K562 (cell line): Measurements from ENCODE around the gene MTMR12. TPM values are rescaled to one million over a fixed set of nuclear protein-coding genes. Genes with fewer than 3 reads are reported as not detected.

Experiments used
- ATAC-seq: fragments of 200-7000 bp; cut with Tn5 transposase; 3 replicates; pipeline ENCODE4 v1.9.1; 2020; ENCODE audit warnings: moderate library complexity
- BruUV-seq: library from RNA; stranded (reverse); fragments of 400-500 nt; replicated peaks from 2 replicates; lab custom pipeline; 2021; lab: Mats Ljungman, UMichigan
- CTCF ChIA-PET: fragments of 300-600 bp; formaldehyde crosslinking; extraction: SDS; loops from one replicate; lab custom pipeline; 2021; ENCODE audit warnings: low intra/inter-chr PET ratio; lab: Yijun Ruan, JAX
- POLR2A ChIA-PET: fragments of 300-600, 350-650 bp; sonication (Branson Sonifier 250); formaldehyde crosslinking; extraction: SDS; loops from one replicate; lab custom pipeline; 2021; ENCODE audit warnings: antibody characterized with exemption, inconsistent platforms; lab: Yijun Ruan, JAX
- DNase-seq, 4 experiments: peaks; one replicate each; pipeline versions ENCODE4 v3.0.0 to v3.0.0-alpha.2; 2011 to 2018; ENCODE audit warnings: low spot score in 3 of 4, mixed read lengths in 3 of 4; ENCODE audit errors: extremely low read depth in 1 of 4
- FAIRE-seq: peaks from 2 replicates; lab custom pipeline; 2011; peaks lifted over from hg19 to GRCh38; lab: Jason Lieb, UNC
- H2AFZ ChIP-seq: 2 replicates; pipeline ENCODE4 v1.6.0; 2011; ENCODE audit warnings: low read depth, low read length, control low read depth, inconsistent platforms
- H3K27ac ChIP-seq: fragments of 200-600 bp; 3 replicates; pipeline ENCODE4 v1.8.0; 2011; ENCODE audit warnings: low read depth, mild to moderate bottlenecking, control low read depth, inconsistent platforms, low read length, moderate library complexity, mixed read lengths; ENCODE audit errors: extremely low read depth
- H3K27me3 ChIP-seq, 2 experiments: fragments of 300-600 bp in 1 of 2; 2 replicates in 1 of 2; 3 replicates in 1 of 2; pipeline versions ENCODE4 v1.6.0 to v1.8.0; 2011; ENCODE audit warnings: inconsistent platforms in 2 of 2, low read length in 2 of 2, mild to moderate bottlenecking in 1 of 2, mixed read lengths in 1 of 2, moderate library complexity in 1 of 2; ENCODE audit not compliant: control insufficient read depth in 2 of 2, insufficient read depth in 2 of 2
- H3K36me3 ChIP-seq: fragments of 300-600 bp; 3 replicates; pipeline ENCODE4 v1.8.0; 2011; ENCODE audit warnings: mild to moderate bottlenecking, low read length, inconsistent platforms; ENCODE audit not compliant: control insufficient read depth, insufficient read depth
- H3K4me1 ChIP-seq, 2 experiments: fragments of 200-600 bp in 1 of 2; replicated peaks in 1 of 2; 2 replicates in 1 of 2; 3 replicates in 1 of 2; pipeline versions ENCODE4 v1.5.1 to v1.8.0; 2011; ENCODE audit warnings: inconsistent platforms in 2 of 2, low read length in 2 of 2, mild to moderate bottlenecking in 1 of 2, mixed read lengths in 1 of 2, moderate library complexity in 1 of 2; ENCODE audit not compliant: control insufficient read depth in 2 of 2, insufficient read depth in 2 of 2
- H3K4me2 ChIP-seq: 2 replicates; pipeline ENCODE4 v1.6.1; 2011; ENCODE audit warnings: low read length, control low read depth, inconsistent platforms, mixed read lengths; ENCODE audit not compliant: insufficient read depth
- H3K4me3 ChIP-seq: fragments of 200-600 bp; sonication (generic), shearing (Covaris generic); 2 replicates; pipeline ENCODE4 v1.5.1; 2016; ENCODE audit warnings: control low read depth, inconsistent platforms
- H3K79me2 ChIP-seq: fragments of 200-600 bp; 3 replicates; pipeline ENCODE4 v1.8.0; 2011; ENCODE audit warnings: low read length, inconsistent platforms; ENCODE audit not compliant: control insufficient read depth, insufficient read depth
- H3K9ac ChIP-seq, 2 experiments: 2 replicates each; pipeline versions ENCODE4 v1.6.0 to v1.6.1; 2011; ENCODE audit warnings: low read depth in 2 of 2, low read length in 2 of 2, control low read depth in 1 of 2, inconsistent platforms in 1 of 2, mild to moderate bottlenecking in 1 of 2, mixed read lengths in 1 of 2; ENCODE audit not compliant: insufficient read depth in 1 of 2
- H3K9me1 ChIP-seq: one replicate; pipeline ENCODE4 v1.6.0; 2011; ENCODE audit warnings: inconsistent platforms, mild to moderate bottlenecking, low read length, moderate library complexity; ENCODE audit not compliant: control insufficient read depth, insufficient read depth
- H3K9me3 ChIP-seq: replicated peaks from 2 replicates; pipeline ENCODE4 v1.5.1; 2011; ENCODE audit warnings: low read depth, low read length, inconsistent platforms; ENCODE audit not compliant: control insufficient read depth, insufficient read depth
- H4K20me1 ChIP-seq: replicated peaks from 2 replicates; pipeline ENCODE4 v1.6.1; 2011; ENCODE audit warnings: low read length, inconsistent platforms, mixed read lengths; ENCODE audit not compliant: control insufficient read depth, insufficient read depth
- DPF2 ChIP-seq: fragments of 450-650 bp; IDR thresholded peaks from 2 replicates; pipeline ENCODE4 v1.6.1; 2016
- FOXM1 ChIP-seq, 2 experiments: fragments of 450-650 bp in 1 of 2; sonication (generic) in 1 of 2; formaldehyde crosslinking in 1 of 2; IDR thresholded peaks; 2 replicates each; pipeline versions ENCODE4 v1.6.1 to v1.9.0; 2017 to 2022; ENCODE audit warnings: low read depth in 2 of 2, mild to moderate bottlenecking in 2 of 2, missing genetic modification reagents in 1 of 2, moderate library complexity in 1 of 2
- GATAD2A ChIP-seq: fragments of 450-650 bp; IDR thresholded peaks from 2 replicates; pipeline ENCODE4 v1.6.1; 2017
- NFIC ChIP-seq: fragments of 450-650 bp; IDR thresholded peaks from 2 replicates; pipeline ENCODE4 v1.6.1; 2017; ENCODE audit warnings: mild to moderate bottlenecking, inconsistent platforms
- RBBP5 ChIP-seq: fragments of 200-600 bp; sonication (generic); IDR thresholded peaks from 2 replicates; pipeline ENCODE4 v1.6.1; 2012; ENCODE audit warnings: borderline replicate concordance, mild to moderate bottlenecking, low read length, control low read depth, inconsistent platforms; ENCODE audit not compliant: insufficient read depth, poor library complexity, severe bottlenecking
- RBM25 ChIP-seq: fragments of 200-400 bp; formaldehyde crosslinking; IDR thresholded peaks from 2 replicates; pipeline ENCODE4 v1.6.1; 2018; ENCODE audit warnings: low read length, low read depth, moderate library complexity; ENCODE audit not compliant: severe bottlenecking
- RFX1 ChIP-seq: fragments of 450-650 bp; IDR thresholded peaks from 2 replicates; pipeline ENCODE4 v1.6.1; 2016; ENCODE audit warnings: mild to moderate bottlenecking, moderate library complexity
- SMAD4 ChIP-seq: fragments of 250-450 bp; sonication (Bioruptor Pico); conservative IDR thresholded peaks from 2 replicates; pipeline ENCODE4 v1.8.0; 2021; ENCODE audit warnings: inconsistent platforms, mild to moderate bottlenecking, moderate library complexity
- ZNF583 ChIP-seq: fragments of 250-450 bp; sonication (Bioruptor Pico); IDR thresholded peaks from 2 replicates; pipeline ENCODE4 v1.4.0; 2020
- WGBS: fragments of 100-300 bp; shearing (Covaris generic); methylation state at CpG from one replicate; pipeline ENCODE4 v1.1.6; 2016; ENCODE audit warnings: low coverage, mixed read lengths; ENCODE audit not compliant: insufficient coverage; ENCODE audit errors: missing lambda C conversion rate; 5-methylcytosine and 5-hydroxymethylcytosine counted together
- in situ Hi-C: fragments of 300-500 bp; cut with MboI; formaldehyde crosslinking; loops from 4 replicates; pipeline ENCODE4 v1.15.0; 2018; ENCODE audit warnings: inconsistent platforms, mixed read lengths
- intact Hi-C: fragments of 100-400 bp; cut with micrococcal nuclease; formaldehyde crosslinking; loops from 2 replicates; pipeline ENCODE4 v1.14.2; 2022
- polyA plus RNA-seq, 8 experiments: library from polyadenylated mRNA; depleted of rRNA in 4 of 8; stranded (reverse) in 5 of 8; unstranded in 3 of 8; fragments of >200 nt; fragmentation: Nextera tagmentation in 2 of 8; fragmentation: Illumina TruSeq in 1 of 8; extraction: Ambion mirVana in 2 of 8; extraction: Trizol in 1 of 8; gene quantifications; 2 replicates each; pipeline versions ENCODE4 v1.2.1 to v1.2.3, GENCODE V29; 2011 to 2014; ENCODE audit warnings: inconsistent platforms in 1 of 8, missing spikeins in 1 of 8
- total RNA-seq, 7 experiments: library from RNA; depleted of rRNA in 6 of 7; stranded (reverse); fragments of >200 nt in 6 of 7; fragmentation: Illumina TruSeq in 2 of 7; extraction: Trizol in 2 of 7; gene quantifications; 2 replicates each; pipeline versions ENCODE4 v1.2.1 to v1.2.3, GENCODE V29; 2011 to 2021; ENCODE audit warnings: low replicate concordance in 1 of 7
- TF ChIP-seq, protein P1 (sequence below), 3 experiments: fragments of 200-800 bp in 1 of 3; sonication (Bioruptor generic) in 1 of 3; sonication (generic) in 1 of 3; formaldehyde crosslinking in 1 of 3; IDR thresholded peaks; 2 replicates each; pipeline versions ENCODE4 v1.6.1 to v1.8.0; 2016 to 2022; ENCODE audit warnings: mild to moderate bottlenecking in 2 of 3, missing compliant biosample characterization in 2 of 3, missing genetic modification characterization in 2 of 3, missing genetic modification reagents in 1 of 3
- TF ChIP-seq, protein P2 (sequence below), 2 experiments: fragments of 250-450 bp in 1 of 2; fragments of 450-650 bp in 1 of 2; sonication (Bioruptor Pico) in 1 of 2; IDR thresholded peaks; 2 replicates each; pipeline versions ENCODE4 v1.6.1 to v1.8.0; 2016 to 2021; ENCODE audit warnings: mild to moderate bottlenecking in 2 of 2, moderate library complexity in 2 of 2, missing compliant biosample characterization in 1 of 2, missing genetic modification characterization in 1 of 2
- TF ChIP-seq, protein P3 (sequence below): fragments of 450-650 bp; IDR thresholded peaks from 2 replicates; pipeline ENCODE4 v1.6.1; 2017; ENCODE audit warnings: antibody characterized with exemption, mild to moderate bottlenecking

The MTMR12 gene
- total and polyA plus RNA-seq, 9 of the 15 experiments (the other 6 are each of a cell fraction or from before 2014, with no cell fraction given): 4.0 to 28.7 (median 17.1) TPM

DNA sequence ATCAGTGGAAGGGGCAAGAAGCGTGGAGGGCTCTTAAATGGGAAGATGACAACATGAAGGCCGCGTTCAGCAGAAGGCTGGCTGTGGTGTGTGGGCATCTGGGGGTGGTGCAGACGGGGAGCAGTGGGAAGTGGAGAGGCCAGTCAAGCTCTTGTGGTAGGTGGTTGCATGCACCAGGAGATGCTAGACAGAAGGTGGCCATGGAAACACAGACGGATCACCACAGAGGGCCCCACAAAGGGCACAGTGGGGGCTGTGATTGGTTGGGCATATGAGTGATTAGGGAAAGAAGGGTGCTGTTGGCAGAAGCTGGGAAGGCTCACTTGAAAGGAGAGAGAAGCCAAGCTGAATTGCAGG, 14.7 kb downstream of the MTMR12 start:
- ChIA-PET CTCF (no interaction called here), POLR2A (interaction anchor here (0.9 to 1.4 kb wide), 6 partner anchors 9 to 25 kb away, joined by 3 to 10 read pairs (median 4); partner anchors contain the start of gene MTMR12)
- Histone ChIP-seq H3K79me2 (peaks cover 50% of the 10 kb centered on the region), H3K4me2 (peak overlapping the region; percentile 82), H4K20me1 (0 out of 2 replicates have a peak, but pooled peaks cover 3% of the 10 kb centered on the region), H3K36me3 (peaks cover 34% of the 10 kb centered on the region; the same call in 2 of the 3 replicates), H3K4me1 (peaks cover 19 to 25% of the 10 kb centered on the region in 2 experiments), H3K9me1 (peaks cover 7% of the 10 kb centered on the region), H2AFZ (peak overlapping the region; percentile 11; the same call in 1 of the 2 replicates), H3K9me3 (no peaks in the 10 kb centered on the region), H3K9ac (peak overlapping the region; percentile 40 to 84; a peak in 3 of 4 replicates), H3K27ac (peak overlapping the region; percentile 78), H3K4me3 (peak overlapping the region; percentile 4; the same call in 1 of the 2 replicates), H3K27me3 (no peaks in the 10 kb centered on the region)
- no TSS peak for BruUV-seq
- ATAC-seq (peak; percentile 60), FAIRE-seq (no peak), DNase-seq (peak in 1 of 4 experiments; percentile 15)
- in situ Hi-C loops (no loop called here), intact Hi-C loops (no loop called here)
- WGBS: 29% methylated on average over 5 of the region's 5 CpGs
- TF ChIP-seq, protein P1, sequence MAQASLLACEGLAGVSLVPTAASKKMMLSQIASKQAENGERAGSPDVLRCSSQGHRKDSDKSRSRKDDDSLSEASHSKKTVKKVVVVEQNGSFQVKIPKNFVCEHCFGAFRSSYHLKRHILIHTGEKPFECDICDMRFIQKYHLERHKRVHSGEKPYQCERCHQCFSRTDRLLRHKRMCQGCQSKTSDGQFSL (CRISPR knock-in tag; IDR thresholded peaks at IDR 0.05): no peak
- TF ChIP-seq, protein P1 (tag; IDR thresholded peaks at IDR 0.05): 0 out of 4 replicates have a peak, but pooled peaks of 1 of the 2 experiments have one; percentile 13
- TF ChIP-seq RFX1 (peak; percentile 40; the same call in 1 of the 2 replicates), ZNF583 (CRISPR knock-in tag) (0 out of 2 replicates have a peak, but pooled peaks have one; percentile 11), NFIC (0 out of 2 replicates have a peak, but pooled peaks have one; percentile 0), RBM25 (no peak), SMAD4 (0 out of 2 replicates have a peak, but pooled peaks have one; percentile 4), GATAD2A (0 out of 2 replicates have a peak, but pooled peaks have one; percentile 31), RBBP5 (peak; percentile 33), FOXM1 (IDR thresholded peaks at IDR 0.05; ENCODE audit: low read depth) (no peak), FOXM1 (CRISPR knock-in tag; IDR thresholded peaks at IDR 0.05; ENCODE audit: low read depth) (no peak), DPF2 (0 out of 2 replicates have a peak, but pooled peaks have one; percentile 3)
- TF ChIP-seq, protein P2, sequence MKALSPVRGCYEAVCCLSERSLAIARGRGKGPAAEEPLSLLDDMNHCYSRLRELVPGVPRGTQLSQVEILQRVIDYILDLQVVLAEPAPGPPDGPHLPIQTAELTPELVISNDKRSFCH (CRISPR knock-in tag; IDR thresholded peaks at IDR 0.05): no peak
- TF ChIP-seq, protein P2 (tag; IDR thresholded peaks at IDR 0.05): peak; percentile 90; the same call in 1 of the 2 replicates
- TF ChIP-seq, protein P3, sequence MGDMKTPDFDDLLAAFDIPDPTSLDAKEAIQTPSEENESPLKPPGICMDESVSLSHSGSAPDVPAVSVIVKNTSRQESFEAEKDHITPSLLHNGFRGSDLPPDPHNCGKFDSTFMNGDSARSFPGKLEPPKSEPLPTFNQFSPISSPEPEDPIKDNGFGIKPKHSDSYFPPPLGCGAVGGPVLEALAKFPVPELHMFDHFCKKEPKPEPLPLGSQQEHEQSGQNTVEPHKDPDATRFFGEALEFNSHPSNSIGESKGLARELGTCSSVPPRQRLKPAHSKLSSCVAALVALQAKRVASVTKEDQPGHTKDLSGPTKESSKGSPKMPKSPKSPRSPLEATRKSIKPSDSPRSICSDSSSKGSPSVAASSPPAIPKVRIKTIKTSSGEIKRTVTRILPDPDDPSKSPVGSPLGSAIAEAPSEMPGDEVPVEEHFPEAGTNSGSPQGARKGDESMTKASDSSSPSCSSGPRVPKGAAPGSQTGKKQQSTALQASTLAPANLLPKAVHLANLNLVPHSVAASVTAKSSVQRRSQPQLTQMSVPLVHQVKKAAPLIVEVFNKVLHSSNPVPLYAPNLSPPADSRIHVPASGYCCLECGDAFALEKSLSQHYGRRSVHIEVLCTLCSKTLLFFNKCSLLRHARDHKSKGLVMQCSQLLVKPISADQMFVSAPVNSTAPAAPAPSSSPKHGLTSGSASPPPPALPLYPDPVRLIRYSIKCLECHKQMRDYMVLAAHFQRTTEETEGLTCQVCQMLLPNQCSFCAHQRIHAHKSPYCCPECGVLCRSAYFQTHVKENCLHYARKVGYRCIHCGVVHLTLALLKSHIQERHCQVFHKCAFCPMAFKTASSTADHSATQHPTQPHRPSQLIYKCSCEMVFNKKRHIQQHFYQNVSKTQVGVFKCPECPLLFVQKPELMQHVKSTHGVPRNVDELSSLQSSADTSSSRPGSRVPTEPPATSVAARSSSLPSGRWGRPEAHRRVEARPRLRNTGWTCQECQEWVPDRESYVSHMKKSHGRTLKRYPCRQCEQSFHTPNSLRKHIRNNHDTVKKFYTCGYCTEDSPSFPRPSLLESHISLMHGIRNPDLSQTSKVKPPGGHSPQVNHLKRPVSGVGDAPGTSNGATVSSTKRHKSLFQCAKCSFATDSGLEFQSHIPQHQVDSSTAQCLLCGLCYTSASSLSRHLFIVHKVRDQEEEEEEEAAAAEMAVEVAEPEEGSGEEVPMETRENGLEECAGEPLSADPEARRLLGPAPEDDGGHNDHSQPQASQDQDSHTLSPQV: 0 out of 2 replicates have a peak, but pooled peaks have one; percentile 11
